Measurements from ENCODE around the gene CYP4V2.

The CYP4V2 gene

GRCh38 chr4:186150926-186151325 lies 40.4 kb upstream of the CYP4V2 start:
- no peak for DNase-seq (ENCODE audit: low spot score)
- no peak for TF ChIP-seq CTCF (IDR thresholded peaks at IDR 0.05)
- H3K4me3 ChIP-seq = no peak overlapping the region

GRCh38 chr4:186151499-186151898 lies 39.9 kb upstream of the CYP4V2 start:
- no peak for DNase-seq (ENCODE audit: low spot score)
- Histone ChIP-seq H3K27ac (no peak overlapping the region), H3K4me3 (no peak overlapping the region)
- TF ChIP-seq CTCF (IDR thresholded peaks at IDR 0.05) = no peak

More at GRCh38 chr4:186150926-186151325, 40.4 kb upstream of the CYP4V2 start:
- H3K27ac ChIP-seq = no peak overlapping the region

GRCh38 chr4:186158021-186158813 lies 33.1 kb upstream of the CYP4V2 start:
- no peak for TF ChIP-seq CTCF (IDR thresholded peaks at IDR 0.05)
- Histone ChIP-seq H3K4me3 (no peak overlapping the region), H3K27ac (no peak overlapping the region)
- no peak for DNase-seq (ENCODE audit: low spot score)

- Histone ChIP-seq H3K4me3 (no peak overlapping the region), H3K27ac (no peak overlapping the region)
- TF ChIP-seq CTCF (IDR thresholded peaks at IDR 0.05) = no peak
- no peak for DNase-seq (ENCODE audit: low spot score)
These were observed 32.4 kb upstream of the CYP4V2 start for GRCh38 chr4:186158966-186159365.

DNA sequence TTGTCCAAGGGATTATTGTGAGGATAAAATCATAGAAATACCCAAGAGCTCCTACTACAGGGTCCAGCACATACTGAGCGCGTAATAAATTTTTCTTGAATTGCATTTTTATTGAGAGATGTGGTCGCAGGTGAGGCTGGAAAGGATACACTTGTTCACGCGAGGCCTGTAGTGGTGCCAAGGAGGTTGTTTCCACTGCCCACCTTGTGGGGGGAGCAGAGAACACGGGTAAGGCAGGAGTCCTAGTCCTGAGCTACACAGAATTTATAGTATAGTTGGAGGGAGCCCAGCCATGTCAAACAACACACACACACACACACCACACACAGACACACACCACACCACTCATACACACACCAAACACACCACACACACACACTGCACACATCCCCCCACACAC lies 31.8 kb upstream of the CYP4V2 start:
- Histone ChIP-seq H3K27ac (no peak overlapping the region), H3K4me3 (no peak overlapping the region)
- DNase-seq (ENCODE audit: low spot score) = no peak
- TF ChIP-seq CTCF (IDR thresholded peaks at IDR 0.05) = no peak

- TF ChIP-seq CTCF (IDR thresholded peaks at IDR 0.05) = no peak
- H3K4me3 ChIP-seq = no peak overlapping the region
- no peak overlapping the region for H3K27ac ChIP-seq
- DNase-seq (ENCODE audit: low spot score) = no peak
These were observed 30.2 kb upstream of the CYP4V2 start for GRCh38 chr4:186161138-186161537.

GRCh38 chr4:186166852-186167512 lies 24.4 kb upstream of the CYP4V2 start:
- TF ChIP-seq CTCF (IDR thresholded peaks at IDR 0.05) = no peak
- no peak overlapping the region for H3K27ac ChIP-seq
- H3K4me3 ChIP-seq = no peak overlapping the region
- DNase-seq (ENCODE audit: low spot score) = no peak
